Karpas-422 (cell line): ENCODE data around the gene AGPAT2. TPM values are rescaled to one million over a fixed set of nuclear protein-coding genes. Genes with fewer than 3 reads are reported as not detected.

Experiments
- DNase-seq: peaks from one replicate; pipeline ENCODE4 v3.0.0-alpha.2; 2015
- H2AFZ ChIP-seq: fragments of 200-600 bp; sonication (generic); 2 replicates; pipeline ENCODE4 v1.6.1; 2014; ENCODE audit warnings: antibody characterized with exemption, low read length, mixed read lengths
- H3K27ac ChIP-seq: fragments of 200-600 bp; sonication (generic); 2 replicates; pipeline ENCODE4 v1.5.1; 2014; ENCODE audit warnings: mild to moderate bottlenecking, low read length, moderate library complexity
- H3K27me3 ChIP-seq: fragments of 200-600 bp; sonication (generic); 2 replicates; pipeline ENCODE4 v1.6.1; 2014; ENCODE audit warnings: low read length, mixed read lengths
- H3K36me3 ChIP-seq: fragments of 200-600 bp; sonication (generic); 2 replicates; pipeline ENCODE4 v1.6.1; 2014; ENCODE audit warnings: low read length, mixed read lengths; ENCODE audit not compliant: insufficient read depth
- H3K4me1 ChIP-seq: fragments of 200-600 bp; sonication (generic); 2 replicates; pipeline ENCODE4 v1.6.1; 2014; ENCODE audit warnings: mild to moderate bottlenecking, low read length, mixed read lengths
- H3K4me2 ChIP-seq: fragments of 200-600 bp; sonication (generic); 2 replicates; pipeline ENCODE4 v1.6.1; 2014; ENCODE audit warnings: low read length, low read depth, mild to moderate bottlenecking; ENCODE audit not compliant: poor library complexity, severe bottlenecking
- H3K4me3 ChIP-seq: fragments of 200-600 bp; sonication (generic); 2 replicates; pipeline ENCODE4 v1.5.1; 2014; ENCODE audit warnings: mild to moderate bottlenecking, antibody characterized with exemption, low read length, mixed read lengths
- H3K79me2 ChIP-seq: fragments of 200-600 bp; sonication (generic); 2 replicates; pipeline ENCODE4 v1.6.1; 2014; ENCODE audit warnings: mild to moderate bottlenecking, low read length, mixed read lengths
- H3K9ac ChIP-seq: fragments of 200-600 bp; sonication (generic); 2 replicates; pipeline ENCODE4 v1.6.0; 2014; ENCODE audit warnings: low read length
- H3K9me2 ChIP-seq: fragments of 200-600 bp; sonication (generic), shearing (Covaris generic); replicated peaks from 2 replicates; pipeline ENCODE4 v1.6.0; 2014; ENCODE audit warnings: mild to moderate bottlenecking, low read length, moderate library complexity; ENCODE audit not compliant: insufficient read depth
- H3K9me3 ChIP-seq: fragments of 300-700, 200-600 bp; sonication (generic); 2 replicates; pipeline ENCODE4 v1.6.1; 2014; ENCODE audit warnings: low read length, mixed read lengths
- H4K20me1 ChIP-seq: fragments of 200-600 bp; sonication (generic); 2 replicates; pipeline ENCODE4 v1.6.1; 2014; ENCODE audit warnings: mild to moderate bottlenecking, antibody characterized with exemption, low read length, low read depth; ENCODE audit not compliant: insufficient read depth
- total RNA-seq: library from RNA; depleted of rRNA; stranded (reverse); fragments of >200 nt; shearing (Covaris generic); gene quantifications from 2 replicates; pipeline ENCODE4 v1.2.3, GENCODE V29; 2014; ENCODE audit warnings: low replicate concordance

The AGPAT2 gene
- total RNA-seq, 1 experiment from 2014 or later, result 12.3 TPM

DNA sequence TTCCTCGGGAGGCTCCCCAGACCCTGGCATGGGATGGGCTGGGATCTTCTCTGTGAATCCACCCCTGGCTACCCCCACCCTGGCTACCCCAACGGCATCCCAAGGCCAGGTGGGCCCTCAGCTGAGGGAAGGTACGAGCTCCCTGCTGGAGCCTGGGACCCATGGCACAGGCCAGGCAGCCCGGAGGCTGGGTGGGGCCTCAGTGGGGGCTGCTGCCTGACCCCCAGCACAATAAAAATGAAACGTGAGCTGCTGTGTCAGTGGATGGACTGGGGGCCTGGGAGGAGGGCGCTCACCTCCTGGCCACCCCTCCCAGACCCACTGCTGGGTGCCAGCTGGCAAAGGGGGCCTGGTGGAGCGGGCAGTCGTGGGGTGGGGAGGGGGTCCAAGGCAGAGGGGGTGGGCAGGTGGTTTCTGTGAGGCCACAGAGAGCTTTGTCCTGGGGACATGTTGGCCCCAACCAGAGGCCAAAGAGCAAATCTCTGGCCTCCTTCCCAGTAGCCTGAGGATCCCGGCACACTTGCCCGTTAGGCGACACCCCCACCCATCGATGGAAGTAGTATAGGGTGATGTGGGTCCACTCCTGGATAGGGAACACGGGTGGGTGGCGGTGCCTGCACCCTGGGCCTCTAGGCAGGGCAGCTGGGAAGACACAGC, 14.7 kb downstream of the AGPAT2 start:
- DNase-seq, result no peak
- Histone ChIP-seq H4K20me1 (peaks cover 4% of the 10 kb centered on the region; the same call in 1 of the 2 replicates), H3K9ac (no peak overlapping the region)

GRCh38 chr9:136671646-136672430, 15.4 kb downstream of the AGPAT2 start:
- Histone ChIP-seq H3K9me3 (no peaks in the 10 kb centered on the region), H2AFZ (no peak overlapping the region), H3K4me1 (peaks cover 4% of the 10 kb centered on the region; the same call in 1 of the 2 replicates), H3K79me2 (no peaks in the 10 kb centered on the region), H3K36me3 (no peaks in the 10 kb centered on the region), H3K4me2 (no peak overlapping the region), H3K9me2 (no peaks in the 10 kb centered on the region), H4K20me1 (peaks cover 4% of the 10 kb centered on the region; the same call in 1 of the 2 replicates), H3K27ac (no peak overlapping the region), H3K9ac (no peak overlapping the region), H3K4me3 (no peak overlapping the region), H3K27me3 (no peaks in the 10 kb centered on the region)
- peak; percentile 81 for DNase-seq

More for the DNA sequence above, 14.7 kb downstream of the AGPAT2 start:
- no peaks in the 10 kb centered on the region for H3K79me2 ChIP-seq
- H3K36me3 ChIP-seq, result no peaks in the 10 kb centered on the region
- no peaks in the 10 kb centered on the region for H3K9me3 ChIP-seq
- no peaks in the 10 kb centered on the region for H3K9me2 ChIP-seq
- H3K4me3 ChIP-seq, result no peak overlapping the region
- H3K27ac ChIP-seq, result no peak overlapping the region
- H3K4me1 ChIP-seq, result peaks cover 4% of the 10 kb centered on the region; the same call in 1 of the 2 replicates
- no peak overlapping the region for H3K4me2 ChIP-seq
- no peaks in the 10 kb centered on the region for H3K27me3 ChIP-seq
- H2AFZ ChIP-seq, result no peak overlapping the region

GRCh38 chr9:136671254-136671614, 16.0 kb downstream of the AGPAT2 start:
- Histone ChIP-seq H3K4me2 (no peak overlapping the region), H2AFZ (no peak overlapping the region), H3K9ac (no peak overlapping the region), H3K27ac (no peak overlapping the region), H3K9me2 (no peaks in the 10 kb centered on the region), H3K36me3 (no peaks in the 10 kb centered on the region), H3K9me3 (no peaks in the 10 kb centered on the region), H3K27me3 (no peaks in the 10 kb centered on the region), H3K4me3 (no peak overlapping the region), H3K4me1 (peaks cover 4% of the 10 kb centered on the region; the same call in 1 of the 2 replicates), H4K20me1 (peaks cover 4% of the 10 kb centered on the region; the same call in 1 of the 2 replicates), H3K79me2 (no peaks in the 10 kb centered on the region)
- DNase-seq, result no peak

- Histone ChIP-seq H3K27ac (no peak overlapping the region), H4K20me1 (peaks cover 4% of the 10 kb centered on the region; the same call in 1 of the 2 replicates)
- DNase-seq, result peak; percentile 49
These were observed 16.5 kb downstream of the AGPAT2 start for GRCh38 chr9:136670576-136671253.

GRCh38 chr9:136669791-136670464, 17.3 kb downstream of the AGPAT2 start:
- Histone ChIP-seq H3K36me3 (no peaks in the 10 kb centered on the region), H3K27ac (no peak overlapping the region), H2AFZ (no peak overlapping the region), H3K9me2 (no peaks in the 10 kb centered on the region), H3K4me2 (no peak overlapping the region), H4K20me1 (peaks cover 4% of the 10 kb centered on the region; the same call in 1 of the 2 replicates), H3K4me3 (no peak overlapping the region), H3K79me2 (no peaks in the 10 kb centered on the region), H3K4me1 (peaks cover 4% of the 10 kb centered on the region; the same call in 1 of the 2 replicates), H3K9me3 (no peaks in the 10 kb centered on the region), H3K27me3 (no peaks in the 10 kb centered on the region), H3K9ac (no peak overlapping the region)
- no peak for DNase-seq

More at GRCh38 chr9:136670576-136671253, 16.5 kb downstream of the AGPAT2 start:
- Histone ChIP-seq H3K79me2 (no peaks in the 10 kb centered on the region), H2AFZ (no peak overlapping the region), H3K9me3 (no peaks in the 10 kb centered on the region), H3K4me3 (no peak overlapping the region), H3K27me3 (no peaks in the 10 kb centered on the region), H3K4me2 (no peak overlapping the region), H3K36me3 (no peaks in the 10 kb centered on the region), H3K9ac (no peak overlapping the region), H3K9me2 (no peaks in the 10 kb centered on the region), H3K4me1 (peaks cover 4% of the 10 kb centered on the region; the same call in 1 of the 2 replicates)

- Histone ChIP-seq H3K9me3 (no peaks in the 10 kb centered on the region), H3K9ac (no peak overlapping the region), H3K9me2 (no peaks in the 10 kb centered on the region), H3K4me3 (no peak overlapping the region), H3K79me2 (no peaks in the 10 kb centered on the region), H3K4me1 (peaks cover 4% of the 10 kb centered on the region; the same call in 1 of the 2 replicates), H3K4me2 (no peak overlapping the region), H3K27ac (no peak overlapping the region), H3K27me3 (no peaks in the 10 kb centered on the region), H3K36me3 (no peaks in the 10 kb centered on the region), H4K20me1 (peaks cover 4% of the 10 kb centered on the region; the same call in 1 of the 2 replicates), H2AFZ (no peak overlapping the region)
- DNase-seq, result peak; percentile 65
These were observed 18.1 kb downstream of the AGPAT2 start for GRCh38 chr9:136668983-136669790.

DNA sequence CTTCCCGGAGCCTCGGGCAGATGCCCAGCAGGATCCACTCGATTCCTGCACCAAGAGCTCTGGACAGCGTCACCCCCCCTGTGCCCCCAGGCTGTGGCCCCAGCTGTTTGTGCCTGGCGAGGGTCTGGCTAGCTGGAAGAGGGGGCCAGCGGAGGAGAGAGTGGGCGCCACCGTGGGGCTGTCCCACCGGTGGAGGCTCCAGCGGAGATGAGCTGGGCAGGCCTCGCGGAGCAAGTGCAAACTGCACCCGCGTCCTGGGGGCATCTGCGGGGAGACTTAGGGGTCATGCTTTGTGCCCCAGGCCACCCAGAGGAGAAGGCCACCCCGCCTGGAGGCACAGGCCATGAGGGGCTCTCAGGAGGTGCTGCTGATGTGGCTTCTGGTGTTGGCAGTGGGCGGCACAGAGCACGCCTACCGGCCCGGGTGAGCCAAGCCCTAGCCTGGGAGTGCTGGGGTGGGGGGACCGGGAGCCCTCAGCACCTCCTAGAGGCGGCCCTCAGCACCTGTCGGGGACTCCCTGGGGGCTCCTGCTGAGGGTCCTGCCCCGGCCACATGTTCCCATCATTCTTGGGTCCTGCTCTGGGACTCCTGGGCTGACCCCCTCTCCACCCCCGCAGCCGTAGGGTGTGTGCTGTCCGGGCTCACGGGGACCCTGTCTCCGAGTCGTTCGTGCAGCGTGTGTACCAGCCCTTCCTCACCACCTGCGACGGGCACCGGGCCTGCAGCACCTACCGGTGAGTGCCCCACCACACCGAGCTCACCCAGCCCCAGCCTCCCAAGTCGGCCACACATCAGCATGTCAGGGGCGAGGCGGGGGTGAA, 19.1 kb downstream of the AGPAT2 start:
- H3K4me3 ChIP-seq, result no peak overlapping the region
- DNase-seq, result peak; percentile 65
- peaks cover 4% of the 10 kb centered on the region; the same call in 1 of the 2 replicates for H4K20me1 ChIP-seq
- no peaks in the 10 kb centered on the region for H3K27me3 ChIP-seq
- H3K4me1 ChIP-seq, result peaks cover 4% of the 10 kb centered on the region; the same call in 1 of the 2 replicates
- no peaks in the 10 kb centered on the region for H3K79me2 ChIP-seq
- no peak overlapping the region for H3K4me2 ChIP-seq
- H3K9me3 ChIP-seq, result no peaks in the 10 kb centered on the region
- no peak overlapping the region for H3K27ac ChIP-seq
- no peak overlapping the region for H3K9ac ChIP-seq
- no peaks in the 10 kb centered on the region for H3K9me2 ChIP-seq
- H3K36me3 ChIP-seq, result no peaks in the 10 kb centered on the region
- H2AFZ ChIP-seq, result no peak overlapping the region
